HL-60 (cell line): ENCODE results near the gene FGD5.

Experiments used
- DNase-seq, 2 experiments: peaks; one replicate each; pipeline ENCODE4 v3.0.0-alpha.2; 2010 to 2020; ENCODE audit warnings: low read depth in 1 of 2, low spot score in 1 of 2
- H3K27ac ChIP-seq: fragments of 250-450 bp; sonication (Bioruptor Pico); replicated peaks from 2 replicates; pipeline ENCODE4 v1.5.1; 2020; ENCODE audit warnings: mild to moderate bottlenecking, moderate library complexity
- H3K27me3 ChIP-seq: fragments of 250-450 bp; sonication (Bioruptor Pico); 2 replicates; pipeline ENCODE4 v1.5.1; 2021; ENCODE audit warnings: mild to moderate bottlenecking, moderate library complexity; ENCODE audit not compliant: insufficient read depth, poor library complexity, severe bottlenecking
- H3K4me3 ChIP-seq: replicated peaks from 2 replicates; pipeline ENCODE4 v1.5.1; 2011; ENCODE audit warnings: mild to moderate bottlenecking, control low read depth, low read length; ENCODE audit not compliant: insufficient read depth
- CTCF ChIP-seq: IDR thresholded peaks from one replicate; pipeline ENCODE4 v1.5.1; 2011; ENCODE audit warnings: low read length, control low read depth, inconsistent platforms; ENCODE audit not compliant: insufficient read depth
- GABPA ChIP-seq: IDR thresholded peaks from 2 replicates; pipeline ENCODE4 v1.6.1; 2012; ENCODE audit warnings: low read depth
- POLR2AphosphoS5 ChIP-seq: IDR thresholded peaks from 2 replicates; pipeline ENCODE4 v1.6.1; 2012; ENCODE audit warnings: low read depth
- REST ChIP-seq: IDR thresholded peaks from 2 replicates; pipeline ENCODE4 v1.6.1; 2012; ENCODE audit warnings: low read depth; ENCODE audit not compliant: insufficient replicate concordance
- SPI1 ChIP-seq: IDR thresholded peaks from 2 replicates; pipeline ENCODE4 v1.6.1; 2012; ENCODE audit warnings: low read depth, mild to moderate bottlenecking, borderline replicate concordance

The FGD5 gene

GRCh38 chr3:14832975-14833722 is 14.4 kb downstream of the FGD5 start:
- DNase-seq = no peak
- Histone ChIP-seq H3K27ac (no peak overlapping the region), H3K4me3 (no peak overlapping the region), H3K27me3 (peaks cover 7% of the 10 kb centered on the region)
- no peak for TF ChIP-seq POLR2AphosphoS5
- no peak for TF ChIP-seq SPI1
- no peak for TF ChIP-seq GABPA
- no peak for TF ChIP-seq CTCF
- TF ChIP-seq REST = no peak

- Histone ChIP-seq H3K4me3 (no peak overlapping the region), H3K27ac (no peak overlapping the region), H3K27me3 (peaks cover 7% of the 10 kb centered on the region)
- no peak for DNase-seq
- TF ChIP-seq REST (no peak), POLR2AphosphoS5 (no peak), SPI1 (no peak), CTCF (no peak)
These were observed 15.4 kb downstream of the FGD5 start for GRCh38 chr3:14834121-14834520.

GRCh38 chr3:14834807-14835466 is 16.2 kb downstream of the FGD5 start:
- Histone ChIP-seq H3K27ac (no peak overlapping the region), H3K4me3 (no peak overlapping the region), H3K27me3 (peaks cover 7% of the 10 kb centered on the region)

More at GRCh38 chr3:14834807-14835466, 16.2 kb downstream of the FGD5 start:
- no peak for DNase-seq
- TF ChIP-seq CTCF (no peak), REST (no peak)
